Measurements from ENCODE around the gene PSMC4.
"Not testable (repeated sequence)": the region's sequence is repeated elsewhere in the genome, so short reads cannot be mapped to it uniquely, and the experiment has no call there.

PSMC4 gene

GRCh38 chr19:39937787-39938186, 33.2 kb upstream of the PSMC4 start:
- Mint-ChIP-seq H3K36me3 (ENCODE audit: low read depth) (peaks cover 23% of the 10 kb centered on the region), H3K9me3 (peaks cover 20% of the 10 kb centered on the region), H3K27ac (peak overlapping the region; percentile 86), H3K4me3 (no peak overlapping the region), H3K4me1 (ENCODE audit: low read depth) (peaks cover 68% of the 10 kb centered on the region), H3K27me3 (ENCODE audit: low read depth) (no peaks in the 10 kb centered on the region)

- H3K9me3 Mint-ChIP-seq: peaks cover 24% of the 10 kb centered on the region
These were observed 31.4 kb upstream of the PSMC4 start for GRCh38 chr19:39939556-39939955.

GRCh38 chr19:39940221-39940833, 30.6 kb upstream of the PSMC4 start:
- H3K9me3 Mint-ChIP-seq: peaks cover 24% of the 10 kb centered on the region
- no peaks in the 10 kb centered on the region for H3K27me3 Mint-ChIP-seq (ENCODE audit: low read depth)
- H3K4me3 Mint-ChIP-seq: no peak overlapping the region
- H3K4me1 Mint-ChIP-seq (ENCODE audit: low read depth): peaks cover 68% of the 10 kb centered on the region
- peak overlapping the region; percentile 16 for H3K27ac Mint-ChIP-seq
- peaks cover 25% of the 10 kb centered on the region for H3K36me3 Mint-ChIP-seq (ENCODE audit: low read depth)

More at GRCh38 chr19:39939556-39939955, 31.4 kb upstream of the PSMC4 start:
- H3K27me3 Mint-ChIP-seq (ENCODE audit: low read depth): no peaks in the 10 kb centered on the region
- peak overlapping the region; percentile 8 for H3K27ac Mint-ChIP-seq
- no peak overlapping the region for H3K4me3 Mint-ChIP-seq
- H3K4me1 Mint-ChIP-seq (ENCODE audit: low read depth): peaks cover 72% of the 10 kb centered on the region
- H3K36me3 Mint-ChIP-seq (ENCODE audit: low read depth): peaks cover 25% of the 10 kb centered on the region

DNA sequence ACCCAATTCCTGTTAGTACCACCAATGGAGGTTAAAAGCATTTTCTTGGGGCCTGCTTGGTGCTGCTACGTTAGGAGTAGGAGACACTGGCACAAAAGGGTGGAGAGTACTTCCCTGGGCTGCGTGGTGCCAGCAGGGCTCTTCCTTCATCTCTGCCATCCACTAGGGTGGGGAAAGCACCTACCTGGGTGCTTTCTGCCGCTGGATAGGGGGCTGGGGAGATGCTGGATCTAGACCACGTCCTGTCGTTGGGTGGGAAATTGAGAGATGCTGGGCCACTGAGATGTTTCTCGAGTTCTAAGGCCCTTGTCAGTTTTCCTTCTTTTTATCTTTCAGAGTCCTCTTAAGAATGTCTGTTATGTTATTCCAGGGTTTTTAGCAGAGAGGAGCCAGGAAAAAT, 29.8 kb upstream of the PSMC4 start:
- Mint-ChIP-seq H3K27ac (peak overlapping the region; percentile 89), H3K36me3 (ENCODE audit: low read depth) (peaks cover 25% of the 10 kb centered on the region), H3K4me1 (ENCODE audit: low read depth) (peaks cover 62% of the 10 kb centered on the region), H3K4me3 (peak overlapping the region; percentile 64), H3K9me3 (peaks cover 24% of the 10 kb centered on the region), H3K27me3 (ENCODE audit: low read depth) (no peaks in the 10 kb centered on the region)

DNA sequence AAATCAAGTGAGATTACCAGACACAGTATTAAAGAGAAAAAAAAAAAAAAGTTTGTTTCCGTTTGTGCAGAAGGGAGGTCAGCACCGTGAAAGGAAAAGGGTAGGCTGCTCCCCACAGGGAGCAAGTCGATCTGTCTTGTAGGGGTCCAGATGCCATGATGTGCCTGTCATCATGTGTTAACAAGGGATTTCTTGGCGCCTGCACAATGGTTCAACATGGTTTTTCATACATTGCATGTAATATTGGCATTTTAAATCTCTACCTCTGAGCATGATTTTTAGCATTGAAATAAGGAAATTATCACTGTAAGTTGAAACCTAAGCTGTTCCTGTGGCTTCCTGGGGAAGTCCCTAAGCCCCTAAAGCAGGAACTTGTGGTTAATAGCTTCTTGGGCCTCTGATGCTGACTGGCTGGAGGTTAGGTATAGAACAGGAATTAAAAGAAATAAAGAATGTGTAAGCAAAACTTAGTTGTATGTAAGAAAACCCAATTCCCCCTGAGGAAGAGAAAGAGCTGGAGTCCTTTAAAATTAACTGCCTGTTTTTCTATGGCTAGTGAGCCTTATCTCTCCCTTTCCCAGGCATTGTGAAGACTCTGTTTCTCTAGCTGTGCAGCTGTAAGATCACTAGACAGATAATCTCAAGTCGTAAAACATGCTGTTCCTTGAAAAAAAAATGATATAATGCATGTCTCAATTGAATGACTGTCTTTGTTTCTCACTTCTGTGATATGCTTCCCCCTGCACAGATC, 29.2 kb upstream of the PSMC4 start:
- Mint-ChIP-seq H3K36me3 (ENCODE audit: low read depth) (peaks cover 25% of the 10 kb centered on the region), H3K27ac (peak overlapping the region; percentile 89), H3K4me3 (peak overlapping the region; percentile 64), H3K9me3 (peaks cover 24% of the 10 kb centered on the region), H3K27me3 (ENCODE audit: low read depth) (no peaks in the 10 kb centered on the region), H3K4me1 (ENCODE audit: low read depth) (peaks cover 60% of the 10 kb centered on the region)

DNA sequence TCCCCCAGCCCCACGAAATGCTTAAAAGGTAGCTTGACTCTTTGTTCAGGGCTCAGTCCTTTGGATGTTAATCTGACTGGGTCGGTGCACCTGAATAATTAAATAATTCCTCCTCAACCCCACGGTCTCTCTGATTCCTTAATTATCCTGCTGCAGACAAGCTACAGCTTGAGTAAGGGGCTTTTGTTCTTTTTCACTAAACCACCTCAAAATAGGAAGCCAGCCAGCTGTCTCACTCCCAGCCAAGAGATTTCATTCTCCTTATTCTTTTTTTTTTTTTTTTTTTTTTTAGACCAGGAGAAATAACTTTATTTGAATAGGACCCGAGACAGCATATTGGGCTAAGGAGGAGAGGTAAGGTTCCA, 28.6 kb upstream of the PSMC4 start:
- Mint-ChIP-seq H3K9me3 (peaks cover 24% of the 10 kb centered on the region), H3K4me3 (peak overlapping the region; percentile 64), H3K4me1 (ENCODE audit: low read depth) (peaks cover 54% of the 10 kb centered on the region), H3K27me3 (ENCODE audit: low read depth) (no peaks in the 10 kb centered on the region), H3K36me3 (ENCODE audit: low read depth) (peaks cover 25% of the 10 kb centered on the region), H3K27ac (peak overlapping the region; percentile 89)

DNA sequence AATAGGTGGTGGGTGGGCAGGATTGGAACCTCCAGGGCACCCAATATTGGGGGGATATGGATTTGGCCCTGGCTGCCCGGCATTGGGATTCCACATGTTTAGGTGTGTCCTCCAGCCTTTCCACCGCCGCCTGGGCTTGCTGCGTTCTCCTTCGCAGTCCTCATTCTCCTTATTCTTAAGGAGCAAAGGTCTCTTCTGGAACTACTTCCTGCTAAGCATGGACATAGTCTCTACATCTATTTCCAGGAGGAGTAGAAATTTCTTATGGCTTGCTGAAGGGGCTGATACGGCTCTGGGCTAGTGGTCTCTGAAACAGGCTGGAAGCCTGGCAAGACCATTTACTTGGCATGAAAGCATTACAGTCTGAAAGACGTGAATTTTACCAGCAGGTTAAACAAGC, 27.4 kb upstream of the PSMC4 start:
- H3K4me3 Mint-ChIP-seq: no peak overlapping the region
- peak overlapping the region; percentile 28 for H3K27ac Mint-ChIP-seq
- no peaks in the 10 kb centered on the region for H3K27me3 Mint-ChIP-seq (ENCODE audit: low read depth)
- H3K4me1 Mint-ChIP-seq (ENCODE audit: low read depth): peaks cover 47% of the 10 kb centered on the region
- H3K36me3 Mint-ChIP-seq (ENCODE audit: low read depth): peaks cover 31% of the 10 kb centered on the region
- H3K9me3 Mint-ChIP-seq: peaks cover 24% of the 10 kb centered on the region

DNA sequence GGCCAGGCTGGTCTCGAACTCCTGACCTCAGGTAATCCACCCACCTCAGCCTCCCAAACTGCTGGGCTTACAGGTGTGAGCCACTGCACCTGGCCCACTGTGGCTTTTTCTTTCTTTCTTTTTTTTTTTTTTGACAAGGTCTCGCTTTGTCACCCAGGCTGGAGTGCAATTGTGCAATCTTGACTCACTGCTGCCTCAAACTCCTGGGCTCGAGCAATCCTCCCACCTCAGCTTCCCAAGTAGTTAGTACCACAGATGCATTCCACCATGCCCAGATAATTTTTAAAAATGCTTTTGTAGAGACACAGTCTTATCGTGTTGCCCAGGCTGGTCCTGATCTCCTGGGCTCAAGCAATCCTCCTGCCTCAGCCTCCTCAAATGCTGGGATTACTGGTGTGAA, 24.4 kb upstream of the PSMC4 start:
- Mint-ChIP-seq H3K36me3 (ENCODE audit: low read depth) (peaks cover 28% of the 10 kb centered on the region), H3K4me1 (ENCODE audit: low read depth) (peaks cover 38% of the 10 kb centered on the region), H3K27ac (peak overlapping the region; percentile 13), H3K4me3 (no peak overlapping the region), H3K27me3 (ENCODE audit: low read depth) (no peaks in the 10 kb centered on the region), H3K9me3 (peaks cover 7% of the 10 kb centered on the region)

DNA sequence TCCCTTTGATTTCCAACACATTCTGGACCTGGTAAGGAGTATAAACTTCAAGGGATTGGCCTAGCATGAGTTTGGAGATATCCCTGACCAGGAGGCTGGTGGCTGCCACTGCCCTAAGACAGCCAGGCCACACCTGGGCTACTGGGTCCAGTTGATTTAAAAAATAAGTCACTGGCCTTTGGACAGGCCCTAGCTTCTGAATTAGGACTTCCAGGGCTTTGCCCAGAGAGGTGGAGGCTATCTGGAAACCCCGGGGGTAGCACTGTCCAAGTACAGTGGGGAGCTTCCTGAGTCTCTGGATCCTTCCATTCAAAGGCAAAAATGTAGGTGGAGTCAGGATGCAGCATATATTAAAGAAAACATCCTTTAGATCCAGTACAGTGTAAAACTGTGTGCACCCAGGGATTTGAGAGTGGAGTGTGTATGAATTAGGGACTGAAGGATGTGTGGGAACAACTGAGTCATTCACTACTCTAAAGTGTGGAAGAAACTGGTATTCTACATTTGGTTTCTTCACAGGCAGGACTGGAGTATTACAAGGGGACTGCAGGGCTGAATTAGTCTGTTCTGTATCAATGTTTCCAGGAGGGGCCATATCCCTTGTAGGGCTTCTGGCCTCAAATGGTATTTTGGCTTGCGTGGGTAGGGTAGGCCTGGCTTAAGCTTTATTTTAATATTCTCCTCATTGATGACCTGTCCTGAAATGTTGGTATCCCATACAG, 21.8 kb upstream of the PSMC4 start:
- H3K36me3 Mint-ChIP-seq (ENCODE audit: low read depth): peaks cover 31% of the 10 kb centered on the region
- H3K4me1 Mint-ChIP-seq (ENCODE audit: low read depth): peaks cover 42% of the 10 kb centered on the region
- H3K27ac Mint-ChIP-seq: no peak overlapping the region

DNA sequence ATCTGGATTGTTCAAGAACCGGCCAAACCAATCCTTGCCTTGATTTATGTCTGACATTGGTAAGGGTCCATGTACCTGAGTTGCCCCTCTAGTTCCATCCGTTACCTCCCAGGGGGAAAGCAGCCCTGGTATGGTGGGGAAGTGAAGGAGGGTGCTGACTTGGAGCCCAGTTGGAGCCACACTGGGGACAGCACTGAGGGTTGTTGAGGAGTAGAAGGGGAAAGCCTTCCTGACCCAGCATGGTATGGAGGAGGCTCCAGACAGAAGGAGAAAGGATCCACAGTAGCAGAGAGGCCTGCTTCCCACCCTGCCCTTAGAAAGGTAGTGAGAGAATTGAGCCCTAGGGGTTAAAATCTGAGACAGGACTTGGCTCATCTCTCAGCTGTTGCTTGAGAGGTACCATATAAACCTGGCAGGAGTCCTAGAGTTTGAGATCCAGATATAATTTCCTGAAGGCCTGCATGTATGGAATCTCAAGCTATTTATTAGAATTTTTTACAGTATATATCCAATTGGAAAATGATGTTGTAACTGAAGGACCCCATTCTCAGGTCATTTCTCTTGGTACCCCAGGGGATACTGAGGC, 19.8 kb upstream of the PSMC4 start:
- H3K9me3 Mint-ChIP-seq: peaks cover 6% of the 10 kb centered on the region
- H3K36me3 Mint-ChIP-seq (ENCODE audit: low read depth): peaks cover 29% of the 10 kb centered on the region
- peaks cover 41% of the 10 kb centered on the region for H3K4me1 Mint-ChIP-seq (ENCODE audit: low read depth)
- H3K27ac Mint-ChIP-seq: peak overlapping the region; percentile 69
- peak overlapping the region; percentile 44 for H3K4me3 Mint-ChIP-seq
- no peaks in the 10 kb centered on the region for H3K27me3 Mint-ChIP-seq (ENCODE audit: low read depth)

More for the DNA sequence above, 21.8 kb upstream of the PSMC4 start:
- Mint-ChIP-seq H3K27me3 (ENCODE audit: low read depth) (no peaks in the 10 kb centered on the region), H3K4me3 (no peak overlapping the region), H3K9me3 (peaks cover 9% of the 10 kb centered on the region)

DNA sequence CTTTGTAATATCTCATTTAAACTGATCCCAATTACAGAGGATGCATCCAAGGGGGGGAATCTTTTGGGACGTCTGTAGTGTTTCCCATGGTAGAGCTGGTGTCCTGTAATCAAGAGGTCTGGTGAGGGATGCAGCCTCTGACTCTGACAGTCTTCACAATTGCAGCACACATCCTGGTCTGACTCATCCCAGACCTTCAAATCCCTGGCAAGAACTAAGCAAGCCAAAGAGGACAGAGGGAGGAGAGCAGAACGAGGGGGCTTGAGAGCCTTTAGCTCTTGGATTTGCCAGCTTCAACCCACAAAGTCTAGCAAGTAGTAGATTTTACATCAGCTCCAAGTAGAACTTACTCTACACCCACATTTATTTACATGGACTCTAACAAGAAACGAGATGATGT, 19.3 kb upstream of the PSMC4 start:
- peak overlapping the region; percentile 14 for H3K4me3 Mint-ChIP-seq
- H3K4me1 Mint-ChIP-seq (ENCODE audit: low read depth): peaks cover 39% of the 10 kb centered on the region
- H3K27ac Mint-ChIP-seq: peak overlapping the region; percentile 39
- peaks cover 29% of the 10 kb centered on the region for H3K36me3 Mint-ChIP-seq (ENCODE audit: low read depth)
- no peaks in the 10 kb centered on the region for H3K27me3 Mint-ChIP-seq (ENCODE audit: low read depth)
- peaks cover 6% of the 10 kb centered on the region for H3K9me3 Mint-ChIP-seq

- H3K9me3 Mint-ChIP-seq: peaks cover 6% of the 10 kb centered on the region
- peak overlapping the region; percentile 94 for H3K27ac Mint-ChIP-seq
- H3K4me1 Mint-ChIP-seq (ENCODE audit: low read depth): peaks cover 44% of the 10 kb centered on the region
- peak overlapping the region; percentile 17 for H3K4me3 Mint-ChIP-seq
- H3K27me3 Mint-ChIP-seq (ENCODE audit: low read depth): no peaks in the 10 kb centered on the region
- peaks cover 23% of the 10 kb centered on the region for H3K36me3 Mint-ChIP-seq (ENCODE audit: low read depth)
These were observed 17.1 kb upstream of the PSMC4 start for GRCh38 chr19:39953915-39954314.

DNA sequence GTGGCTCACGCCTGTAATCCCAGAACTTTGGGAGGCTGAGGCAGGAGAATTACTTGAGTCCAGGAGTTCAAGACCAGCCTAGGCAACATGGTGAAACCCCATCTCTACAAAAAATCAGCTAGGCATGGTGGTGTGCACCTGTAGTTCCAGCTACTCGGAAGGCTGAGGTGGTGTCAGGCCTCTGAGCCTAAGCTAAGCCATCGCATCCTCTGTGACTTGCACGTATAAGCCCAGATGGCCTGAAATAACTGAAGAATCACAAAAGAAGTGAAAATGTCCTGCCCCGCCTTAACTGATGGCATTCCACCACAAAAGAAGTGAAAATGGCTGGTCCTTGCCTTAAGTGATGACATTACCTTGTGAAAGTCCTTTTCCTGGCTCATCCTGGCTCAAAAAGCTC, 13.1 kb upstream of the PSMC4 start:
- not testable (repeated sequence) for H3K4me3 Mint-ChIP-seq; H3K9me3 Mint-ChIP-seq; H3K27me3 Mint-ChIP-seq (ENCODE audit: low read depth); H3K36me3 Mint-ChIP-seq (ENCODE audit: low read depth)
- Mint-ChIP-seq H3K27ac (peak overlapping the region; percentile 72), H3K4me1 (ENCODE audit: low read depth) (peaks cover 38% of the 10 kb centered on the region)

DNA sequence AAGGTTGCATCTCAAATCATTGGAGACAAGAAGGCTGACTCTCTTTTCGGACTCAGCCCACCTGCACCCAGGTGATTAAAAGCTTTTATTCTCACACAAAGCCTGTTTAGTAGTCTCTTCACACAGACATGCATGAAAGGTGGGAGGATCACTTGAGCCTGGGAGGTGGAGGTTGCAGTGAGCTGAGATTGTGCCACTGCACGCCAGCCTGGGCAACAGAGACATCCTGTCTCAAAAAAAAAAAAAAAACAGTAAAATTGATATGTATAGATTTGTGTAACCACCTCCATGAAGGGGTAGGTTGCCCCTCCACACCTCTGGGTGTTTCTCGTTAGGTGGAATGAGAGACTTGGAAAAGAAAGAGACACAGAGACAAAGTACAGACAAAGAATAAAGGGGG, 12.0 kb upstream of the PSMC4 start:
- not testable (repeated sequence) for H3K9me3 Mint-ChIP-seq; H3K36me3 Mint-ChIP-seq (ENCODE audit: low read depth); H3K27me3 Mint-ChIP-seq (ENCODE audit: low read depth)
- Mint-ChIP-seq H3K4me3 (peak overlapping the region; percentile 16), H3K27ac (peak overlapping the region; percentile 55), H3K4me1 (ENCODE audit: low read depth) (peaks cover 33% of the 10 kb centered on the region)

All from T-helper 1 cell treated with Interleukin-12 subunit alpha and Interleukin-12 subunit beta and Interleukin-4 antibody, amounts not matched to agents 30 μg/mL and 1 μg/mL, for 36 hours (primary cell).